Measurements from ENCODE around the gene NR1D2. TPM values are rescaled to one million over a fixed set of nuclear protein-coding genes. Genes with fewer than 3 reads are reported as not detected.
A peak's percentile ranks its signal among the peaks of the same experiment; 100 is the strongest.

The NR1D2 gene
- total and polyA plus RNA-seq, 2 of the 13 experiments (the other 11 are each of a cell fraction or from before 2014, with no cell fraction given): 5.3 to 8.1 TPM

DNA sequence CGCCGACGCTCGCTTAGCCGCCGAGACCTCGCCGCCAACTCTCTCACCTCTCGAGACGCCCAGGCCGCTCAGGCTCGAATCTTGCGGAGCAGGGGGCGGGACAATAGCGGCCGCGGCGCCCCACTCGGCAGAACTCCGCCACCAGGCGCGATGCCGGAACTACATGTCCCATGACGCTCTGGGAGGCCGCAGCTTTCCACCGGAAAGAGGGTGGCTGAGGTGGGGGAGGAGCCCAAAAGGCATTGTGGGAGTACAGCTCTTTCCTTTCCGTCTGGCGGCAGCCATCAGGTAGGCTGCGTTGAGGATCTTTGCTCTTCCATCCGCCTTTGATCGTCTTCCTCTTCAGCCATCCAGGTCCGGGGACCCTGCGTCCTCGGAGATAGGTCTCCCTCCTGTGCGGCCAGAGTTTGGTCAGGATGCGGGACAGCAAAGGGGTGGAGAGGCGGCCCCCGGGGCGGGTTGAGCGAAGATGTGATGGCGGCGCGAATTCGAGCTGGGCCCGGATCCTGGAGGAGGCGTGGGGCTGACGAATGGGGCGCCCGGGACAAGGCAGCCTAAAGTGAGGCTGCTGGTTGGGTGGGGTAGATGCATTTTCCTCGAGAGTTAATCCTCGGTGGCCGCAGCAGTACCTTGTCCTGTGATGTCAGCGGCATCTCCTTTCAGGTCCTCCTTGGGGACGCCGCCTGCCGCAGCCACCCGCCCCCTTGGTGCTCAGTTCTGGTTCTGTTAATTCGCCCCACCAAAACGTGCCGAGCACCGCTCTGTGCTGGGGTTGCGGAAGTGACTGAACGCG is 28.0 kb upstream of the NR1D2 start, which contains the start of the genes NKIRAS1 and RPL15 (continued):
- TF ChIP-seq TCF12 (IDR thresholded peaks at IDR 0.05) (no peak), TCF12 (CRISPR knock-in tag; IDR thresholded peaks at IDR 0.05) (peak; percentile 75; the same call in 1 of the 2 replicates), CREB1 (IDR thresholded peaks at IDR 0.05) (peak; percentile 74), CREB1 (CRISPR knock-in tag; IDR thresholded peaks at IDR 0.05) (peak; percentile 86), ZBTB1 (CRISPR knock-in tag; IDR thresholded peaks at IDR 0.05; ENCODE audit: borderline replicate concordance) (no peak), ZNF225 (CRISPR knock-in tag; IDR thresholded peaks at IDR 0.05) (peak; percentile 79; the same call in 1 of the 2 replicates), ZNF552 (CRISPR knock-in tag; IDR thresholded peaks at IDR 0.05; ENCODE audit: borderline replicate concordance) (no peak; the same call in 1 of the 2 replicates), ZNF557 (CRISPR knock-in tag; IDR thresholded peaks at IDR 0.05) (peak; percentile 63; the same call in 1 of the 2 replicates), ESRRA (CRISPR knock-in tag; IDR thresholded peaks at IDR 0.05; ENCODE audit: low read depth) (no peak), ZNF30 (CRISPR knock-in tag; IDR thresholded peaks at IDR 0.05) (no peak), ZNF607 (CRISPR knock-in tag; IDR thresholded peaks at IDR 0.05; ENCODE audit: borderline replicate concordance) (peak; percentile 80), ARHGAP35 (CRISPR knock-in tag; IDR thresholded peaks at IDR 0.05; ENCODE audit: borderline replicate concordance) (no peak; the same call in 1 of the 2 replicates), ZBTB38 (CRISPR knock-in tag; IDR thresholded peaks at IDR 0.05) (0 out of 2 replicates have a peak, but pooled peaks have one; percentile 45), KMT2B (CRISPR knock-in tag; IDR thresholded peaks at IDR 0.05) (peak; percentile 87)
- TF ChIP-seq, protein P1, sequence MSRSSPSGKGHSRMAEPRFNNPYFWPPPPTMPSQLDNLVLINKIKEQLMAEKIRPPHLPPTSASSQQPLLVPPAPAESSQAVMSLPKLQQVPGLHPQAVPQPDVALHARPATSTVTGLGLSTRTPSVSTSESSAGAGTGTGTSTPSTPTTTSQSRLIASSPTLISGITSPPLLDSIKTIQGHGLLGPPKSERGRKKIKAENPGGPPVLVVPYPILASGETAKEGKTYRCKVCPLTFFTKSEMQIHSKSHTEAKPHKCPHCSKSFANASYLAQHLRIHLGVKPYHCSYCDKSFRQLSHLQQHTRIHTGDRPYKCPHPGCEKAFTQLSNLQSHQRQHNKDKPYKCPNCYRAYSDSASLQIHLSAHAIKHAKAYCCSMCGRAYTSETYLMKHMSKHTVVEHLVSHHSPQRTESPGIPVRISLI (CRISPR knock-in tag; IDR thresholded peaks at IDR 0.05; ENCODE audit: borderline replicate concordance): no peak
- TF ChIP-seq, protein P2, sequence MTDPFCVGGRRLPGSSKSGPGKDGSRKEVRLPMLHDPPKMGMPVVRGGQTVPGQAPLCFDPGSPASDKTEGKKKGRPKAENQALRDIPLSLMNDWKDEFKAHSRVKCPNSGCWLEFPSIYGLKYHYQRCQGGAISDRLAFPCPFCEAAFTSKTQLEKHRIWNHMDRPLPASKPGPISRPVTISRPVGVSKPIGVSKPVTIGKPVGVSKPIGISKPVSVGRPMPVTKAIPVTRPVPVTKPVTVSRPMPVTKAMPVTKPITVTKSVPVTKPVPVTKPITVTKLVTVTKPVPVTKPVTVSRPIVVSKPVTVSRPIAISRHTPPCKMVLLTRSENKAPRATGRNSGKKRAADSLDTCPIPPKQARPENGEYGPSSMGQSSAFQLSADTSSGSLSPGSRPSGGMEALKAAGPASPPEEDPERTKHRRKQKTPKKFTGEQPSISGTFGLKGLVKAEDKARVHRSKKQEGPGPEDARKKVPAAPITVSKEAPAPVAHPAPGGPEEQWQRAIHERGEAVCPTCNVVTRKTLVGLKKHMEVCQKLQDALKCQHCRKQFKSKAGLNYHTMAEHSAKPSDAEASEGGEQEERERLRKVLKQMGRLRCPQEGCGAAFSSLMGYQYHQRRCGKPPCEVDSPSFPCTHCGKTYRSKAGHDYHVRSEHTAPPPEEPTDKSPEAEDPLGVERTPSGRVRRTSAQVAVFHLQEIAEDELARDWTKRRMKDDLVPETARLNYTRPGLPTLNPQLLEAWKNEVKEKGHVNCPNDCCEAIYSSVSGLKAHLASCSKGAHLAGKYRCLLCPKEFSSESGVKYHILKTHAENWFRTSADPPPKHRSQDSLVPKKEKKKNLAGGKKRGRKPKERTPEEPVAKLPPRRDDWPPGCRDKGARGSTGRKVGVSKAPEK (CRISPR knock-in tag; IDR thresholded peaks at IDR 0.05; ENCODE audit: borderline replicate concordance): peak; percentile 63; the same call in 1 of the 2 replicates
- TF ChIP-seq, protein P3, sequence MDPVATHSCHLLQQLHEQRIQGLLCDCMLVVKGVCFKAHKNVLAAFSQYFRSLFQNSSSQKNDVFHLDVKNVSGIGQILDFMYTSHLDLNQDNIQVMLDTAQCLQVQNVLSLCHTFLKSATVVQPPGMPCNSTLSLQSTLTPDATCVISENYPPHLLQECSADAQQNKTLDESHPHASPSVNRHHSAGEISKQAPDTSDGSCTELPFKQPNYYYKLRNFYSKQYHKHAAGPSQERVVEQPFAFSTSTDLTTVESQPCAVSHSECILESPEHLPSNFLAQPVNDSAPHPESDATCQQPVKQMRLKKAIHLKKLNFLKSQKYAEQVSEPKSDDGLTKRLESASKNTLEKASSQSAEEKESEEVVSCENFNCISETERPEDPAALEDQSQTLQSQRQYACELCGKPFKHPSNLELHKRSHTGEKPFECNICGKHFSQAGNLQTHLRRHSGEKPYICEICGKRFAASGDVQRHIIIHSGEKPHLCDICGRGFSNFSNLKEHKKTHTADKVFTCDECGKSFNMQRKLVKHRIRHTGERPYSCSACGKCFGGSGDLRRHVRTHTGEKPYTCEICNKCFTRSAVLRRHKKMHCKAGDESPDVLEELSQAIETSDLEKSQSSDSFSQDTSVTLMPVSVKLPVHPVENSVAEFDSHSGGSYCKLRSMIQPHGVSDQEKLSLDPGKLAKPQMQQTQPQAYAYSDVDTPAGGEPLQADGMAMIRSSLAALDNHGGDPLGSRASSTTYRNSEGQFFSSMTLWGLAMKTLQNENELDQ (CRISPR knock-in tag; IDR thresholded peaks at IDR 0.05; ENCODE audit: borderline replicate concordance): no peak
- TF ChIP-seq, protein P4, sequence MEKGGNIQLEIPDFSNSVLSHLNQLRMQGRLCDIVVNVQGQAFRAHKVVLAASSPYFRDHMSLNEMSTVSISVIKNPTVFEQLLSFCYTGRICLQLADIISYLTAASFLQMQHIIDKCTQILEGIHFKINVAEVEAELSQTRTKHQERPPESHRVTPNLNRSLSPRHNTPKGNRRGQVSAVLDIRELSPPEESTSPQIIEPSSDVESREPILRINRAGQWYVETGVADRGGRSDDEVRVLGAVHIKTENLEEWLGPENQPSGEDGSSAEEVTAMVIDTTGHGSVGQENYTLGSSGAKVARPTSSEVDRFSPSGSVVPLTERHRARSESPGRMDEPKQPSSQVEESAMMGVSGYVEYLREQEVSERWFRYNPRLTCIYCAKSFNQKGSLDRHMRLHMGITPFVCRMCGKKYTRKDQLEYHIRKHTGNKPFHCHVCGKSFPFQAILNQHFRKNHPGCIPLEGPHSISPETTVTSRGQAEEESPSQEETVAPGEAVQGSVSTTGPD (CRISPR knock-in tag; IDR thresholded peaks at IDR 0.05): no peak
- TF ChIP-seq, protein P5, sequence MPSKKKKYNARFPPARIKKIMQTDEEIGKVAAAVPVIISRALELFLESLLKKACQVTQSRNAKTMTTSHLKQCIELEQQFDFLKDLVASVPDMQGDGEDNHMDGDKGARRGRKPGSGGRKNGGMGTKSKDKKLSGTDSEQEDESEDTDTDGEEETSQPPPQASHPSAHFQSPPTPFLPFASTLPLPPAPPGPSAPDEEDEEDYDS (CRISPR knock-in tag; IDR thresholded peaks at IDR 0.05): peak; percentile 95

All from HepG2 (cell line).